HG02623 (cell line): Measurements from ENCODE around the gene RLN3.
"Not testable (repeated sequence)": the region's sequence is repeated elsewhere in the genome, so short reads cannot be mapped to it uniquely, and the experiment has no call there.

ENCODE experiments used
- ATAC-seq: cut with Tn5 transposase; IDR thresholded peaks from one replicate; pipeline ENCODE4 v1.9.1; 2021; ENCODE audit warnings: moderate library complexity; ENCODE audit not compliant: unreplicated experiment

RLN3 gene

GRCh38 chr19:14019100-14019499 lies 8.8 kb upstream of the RLN3 start:
- no peak for ATAC-seq

GRCh38 chr19:14019739-14020138 lies 8.2 kb upstream of the RLN3 start:
- ATAC-seq, result not testable (repeated sequence)

GRCh38 chr19:14021474-14021873 lies 6.5 kb upstream of the RLN3 start:
- ATAC-seq, result no peak

GRCh38 chr19:14022469-14022868 lies 5.5 kb upstream of the RLN3 start:
- no peak for ATAC-seq

GRCh38 chr19:14023404-14024235 lies 4.3 kb upstream of the RLN3 start:
- no peak for ATAC-seq

GRCh38 chr19:14026652-14027192 lies 1.2 kb upstream of the RLN3 start:
- ATAC-seq, result not testable (repeated sequence)

- no peak for ATAC-seq
These were observed 953 bp downstream of the RLN3 start for GRCh38 chr19:14028901-14029300.

- no peak for ATAC-seq
These were observed 3.2 kb downstream of the RLN3 start for GRCh38 chr19:14030997-14031718.

- ATAC-seq, result no peak
These were observed 4.0 kb downstream of the RLN3 start, which contains the start of gene IL27RA for GRCh38 chr19:14031719-14032480. Gene IL27RA, plus strand, starts transcription at chr19:14031762. Its CDS starts 111 bp downstream, at chr19:14031873.

- ATAC-seq, result no peak
These were observed 6.0 kb downstream of the RLN3 start for GRCh38 chr19:14033946-14034345.

- ATAC-seq, result not testable (repeated sequence)
These were observed 7.2 kb downstream of the RLN3 start for GRCh38 chr19:14035159-14035558.

- ATAC-seq, result no peak
These were observed 7.8 kb downstream of the RLN3 start for GRCh38 chr19:14035706-14036105.

GRCh38 chr19:14039181-14039580 lies 11.2 kb downstream of the RLN3 start:
- ATAC-seq, result no peak

GRCh38 chr19:14042659-14043608 lies 15.0 kb downstream of the RLN3 start:
- ATAC-seq, result not testable (repeated sequence)

- not testable (repeated sequence) for ATAC-seq
These were observed 19.9 kb downstream of the RLN3 start for GRCh38 chr19:14047866-14048265.

GRCh38 chr19:14048443-14049153 lies 20.6 kb downstream of the RLN3 start:
- no peak for ATAC-seq

GRCh38 chr19:14050512-14050911 lies 22.6 kb downstream of the RLN3 start:
- ATAC-seq, result no peak

- ATAC-seq, result not testable (repeated sequence)
These were observed 23.0 kb downstream of the RLN3 start for GRCh38 chr19:14050961-14051360.

- no peak for ATAC-seq
These were observed 24.0 kb downstream of the RLN3 start for GRCh38 chr19:14051980-14052379.
